MCF 10A (cell line): ENCODE measurements around the gene EFCAB10. TPM values are rescaled to one million over a fixed set of nuclear protein-coding genes. Genes with fewer than 3 reads are reported as not detected.

Experiments
- BruUV-seq: library from RNA; stranded (reverse); fragments of 400-500 nt; replicated peaks from 2 replicates; lab custom pipeline; 2021; lab: Mats Ljungman, UMichigan
- CTCF ChIA-PET: fragments of 300-600 bp; sonication (Branson Sonifier 250); formaldehyde crosslinking; extraction: SDS; loops from one replicate; lab custom pipeline; 2021; ENCODE audit warnings: antibody characterized with exemption, inconsistent platforms; lab: Yijun Ruan, JAX
- POLR2A ChIA-PET: fragments of 300-600, 350-650 bp; sonication (Branson Sonifier 250); formaldehyde crosslinking; extraction: SDS; loops from one replicate; lab custom pipeline; 2020; ENCODE audit warnings: antibody characterized with exemption, inconsistent platforms; lab: Yijun Ruan, JAX
- DNase-seq: peaks from one replicate; pipeline ENCODE4 v3.0.0-alpha.2; 2018; ENCODE audit not compliant: unreplicated experiment
- H3K27ac Mint-ChIP-seq: one replicate; pipeline ENCODE4 v1.8.0; 2022; ENCODE audit warnings: mild to moderate bottlenecking, low read depth, mixed read lengths; ENCODE audit not compliant: unreplicated experiment
- H3K27me3 Mint-ChIP-seq: one replicate; pipeline ENCODE4 v1.8.0; 2022; ENCODE audit warnings: mixed read lengths; ENCODE audit not compliant: insufficient read depth, unreplicated experiment
- H3K36me3 Mint-ChIP-seq: one replicate; pipeline ENCODE4 v1.8.0; 2022; ENCODE audit warnings: mild to moderate bottlenecking, moderate library complexity, mixed read lengths; ENCODE audit not compliant: insufficient read depth, unreplicated experiment
- H3K4me1 Mint-ChIP-seq: one replicate; pipeline ENCODE4 v1.8.0; 2022; ENCODE audit warnings: mixed read lengths; ENCODE audit not compliant: insufficient read depth, unreplicated experiment
- H3K4me3 Mint-ChIP-seq: one replicate; pipeline ENCODE4 v1.8.0; 2022; ENCODE audit warnings: mild to moderate bottlenecking, moderate library complexity, mixed read lengths; ENCODE audit not compliant: unreplicated experiment
- H3K9me3 Mint-ChIP-seq: one replicate; pipeline ENCODE4 v1.8.0; 2022; ENCODE audit warnings: mixed read lengths; ENCODE audit not compliant: unreplicated experiment
- intact Hi-C: fragments of 100-400 bp; cut with micrococcal nuclease; formaldehyde crosslinking; loops from 2 replicates; pipeline ENCODE4 v1.14.1; 2022
- total RNA-seq: library from RNA; stranded (reverse); gene quantifications from 2 replicates; pipeline ENCODE4 v1.2.3, GENCODE V29; 2022
- TF ChIP-seq, protein P1 (sequence below): fragments of 200-600 bp; IDR thresholded peaks from one replicate; pipeline ENCODE4 v1.8.0; 2022; ENCODE audit warnings: antibody characterized with exemption, mild to moderate bottlenecking; ENCODE audit not compliant: unreplicated experiment

Gene EFCAB10
- total RNA-seq, 1 experiment from 2014 or later: not detected

DNA sequence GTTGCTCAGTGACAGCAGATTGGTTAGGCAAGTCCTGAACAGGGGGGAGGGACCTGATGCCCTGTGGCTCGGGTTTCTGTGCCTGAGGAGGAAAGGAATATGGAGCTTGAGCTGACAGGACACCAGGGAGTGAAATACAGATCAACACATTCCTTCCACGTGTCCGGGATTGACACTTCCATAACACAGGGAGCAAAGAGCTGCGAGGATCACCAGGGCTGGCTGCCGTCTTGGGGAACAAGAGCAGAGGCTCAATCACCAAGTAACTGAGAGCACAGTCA lies 36.7 kb upstream of the EFCAB10 start:
- Mint-ChIP-seq H3K36me3 (peaks cover 16% of the 10 kb centered on the region), H3K27me3 (no peaks in the 10 kb centered on the region), H3K9me3 (no peaks in the 10 kb centered on the region), H3K4me1 (no peaks in the 10 kb centered on the region), H3K27ac (no peak overlapping the region), H3K4me3 (no peak overlapping the region)
- no peak for DNase-seq
- TF ChIP-seq, protein P1, sequence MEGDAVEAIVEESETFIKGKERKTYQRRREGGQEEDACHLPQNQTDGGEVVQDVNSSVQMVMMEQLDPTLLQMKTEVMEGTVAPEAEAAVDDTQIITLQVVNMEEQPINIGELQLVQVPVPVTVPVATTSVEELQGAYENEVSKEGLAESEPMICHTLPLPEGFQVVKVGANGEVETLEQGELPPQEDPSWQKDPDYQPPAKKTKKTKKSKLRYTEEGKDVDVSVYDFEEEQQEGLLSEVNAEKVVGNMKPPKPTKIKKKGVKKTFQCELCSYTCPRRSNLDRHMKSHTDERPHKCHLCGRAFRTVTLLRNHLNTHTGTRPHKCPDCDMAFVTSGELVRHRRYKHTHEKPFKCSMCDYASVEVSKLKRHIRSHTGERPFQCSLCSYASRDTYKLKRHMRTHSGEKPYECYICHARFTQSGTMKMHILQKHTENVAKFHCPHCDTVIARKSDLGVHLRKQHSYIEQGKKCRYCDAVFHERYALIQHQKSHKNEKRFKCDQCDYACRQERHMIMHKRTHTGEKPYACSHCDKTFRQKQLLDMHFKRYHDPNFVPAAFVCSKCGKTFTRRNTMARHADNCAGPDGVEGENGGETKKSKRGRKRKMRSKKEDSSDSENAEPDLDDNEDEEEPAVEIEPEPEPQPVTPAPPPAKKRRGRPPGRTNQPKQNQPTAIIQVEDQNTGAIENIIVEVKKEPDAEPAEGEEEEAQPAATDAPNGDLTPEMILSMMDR: no peak
- intact Hi-C loops: no loop called here
- CTCF ChIA-PET: interaction anchor here (0.6 kb wide), 2 partner anchors 423 to 1389 kb away, joined by 3 to 5 read pairs; no protein-coding TSS in a partner anchor
- BruUV-seq: no TSS peak
- POLR2A ChIA-PET: no interaction called here

DNA sequence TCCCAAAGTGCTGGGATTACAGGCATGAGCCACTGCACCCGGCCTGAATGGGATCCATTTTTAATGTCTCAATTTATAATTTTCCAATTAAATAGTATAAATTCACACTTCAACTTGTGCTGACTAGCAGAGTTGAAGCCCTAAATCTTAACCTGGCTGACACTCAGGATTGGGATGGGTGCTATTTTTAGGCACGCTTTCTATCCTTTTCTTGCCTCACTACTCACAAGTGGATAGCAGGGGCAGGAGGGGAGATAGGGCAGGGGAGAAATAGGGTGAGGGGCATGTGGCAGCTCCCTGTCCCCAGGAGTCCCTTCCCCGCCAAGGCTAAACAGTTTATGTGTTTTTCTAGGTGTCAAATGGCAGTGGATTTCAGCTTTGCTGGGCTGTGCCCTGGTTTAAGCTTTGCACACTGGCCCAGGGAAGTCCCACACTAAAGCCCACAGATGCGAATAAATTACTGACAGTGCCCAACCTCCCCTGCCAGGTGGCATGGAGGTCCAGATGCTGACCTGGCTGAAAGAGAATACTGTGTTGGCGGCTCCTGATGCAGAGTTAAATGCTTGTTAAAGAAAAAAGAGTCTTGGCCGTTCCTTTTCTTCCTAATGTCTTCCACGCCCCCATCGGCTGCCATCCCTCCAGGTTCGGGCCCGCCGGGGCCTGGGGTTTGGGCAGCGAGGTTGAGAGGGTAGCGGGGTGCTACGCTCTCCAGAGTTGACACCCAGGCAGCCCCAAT lies 36.2 kb upstream of the EFCAB10 start:
- intact Hi-C loops: no loop called here
- Mint-ChIP-seq H3K9me3 (no peaks in the 10 kb centered on the region), H3K27ac (no peak overlapping the region), H3K4me3 (no peak overlapping the region), H3K36me3 (peaks cover 19% of the 10 kb centered on the region), H3K27me3 (no peaks in the 10 kb centered on the region), H3K4me1 (no peaks in the 10 kb centered on the region)
- TF ChIP-seq, protein P1: no peak
- ChIA-PET CTCF (no interaction called here), POLR2A (no interaction called here)
- BruUV-seq: no TSS peak
- no peak for DNase-seq

DNA sequence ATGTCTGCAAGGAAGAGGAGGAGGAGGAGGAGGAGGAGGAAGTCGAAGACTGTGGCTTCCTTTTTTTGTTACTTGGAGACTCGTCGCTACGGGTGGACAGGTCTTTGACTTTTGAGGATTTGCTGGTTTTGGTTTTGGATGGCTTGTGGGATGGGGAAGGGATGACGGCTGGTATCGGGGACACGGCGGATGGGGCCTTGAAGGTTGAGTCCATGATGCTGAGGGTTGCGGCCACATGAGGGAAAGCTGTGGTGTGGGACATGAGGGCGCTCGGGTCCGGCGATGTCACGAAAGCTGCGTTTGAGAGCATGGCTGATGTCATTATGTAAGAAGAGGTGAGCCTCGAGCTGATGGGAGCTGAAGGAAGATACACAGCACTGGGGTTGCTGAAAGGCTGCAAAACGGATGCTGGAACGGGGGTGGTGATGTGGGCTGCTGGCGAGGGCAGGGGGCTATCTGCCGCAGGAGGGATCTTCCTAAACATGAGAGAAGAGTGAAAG lies 33.1 kb upstream of the EFCAB10 start:
- TF ChIP-seq, protein P1: no peak
- Mint-ChIP-seq H3K36me3 (peaks cover 14% of the 10 kb centered on the region), H3K4me1 (no peaks in the 10 kb centered on the region), H3K4me3 (no peak overlapping the region), H3K9me3 (no peaks in the 10 kb centered on the region), H3K27me3 (no peaks in the 10 kb centered on the region), H3K27ac (no peak overlapping the region)
- BruUV-seq: no TSS peak
- DNase-seq: no peak
- ChIA-PET POLR2A (interaction anchor here (0.7 kb wide), 1 partner anchor 14 kb away, joined by 3 read pairs; no protein-coding TSS in a partner anchor), CTCF (no interaction called here)
- intact Hi-C loops: no loop called here

DNA sequence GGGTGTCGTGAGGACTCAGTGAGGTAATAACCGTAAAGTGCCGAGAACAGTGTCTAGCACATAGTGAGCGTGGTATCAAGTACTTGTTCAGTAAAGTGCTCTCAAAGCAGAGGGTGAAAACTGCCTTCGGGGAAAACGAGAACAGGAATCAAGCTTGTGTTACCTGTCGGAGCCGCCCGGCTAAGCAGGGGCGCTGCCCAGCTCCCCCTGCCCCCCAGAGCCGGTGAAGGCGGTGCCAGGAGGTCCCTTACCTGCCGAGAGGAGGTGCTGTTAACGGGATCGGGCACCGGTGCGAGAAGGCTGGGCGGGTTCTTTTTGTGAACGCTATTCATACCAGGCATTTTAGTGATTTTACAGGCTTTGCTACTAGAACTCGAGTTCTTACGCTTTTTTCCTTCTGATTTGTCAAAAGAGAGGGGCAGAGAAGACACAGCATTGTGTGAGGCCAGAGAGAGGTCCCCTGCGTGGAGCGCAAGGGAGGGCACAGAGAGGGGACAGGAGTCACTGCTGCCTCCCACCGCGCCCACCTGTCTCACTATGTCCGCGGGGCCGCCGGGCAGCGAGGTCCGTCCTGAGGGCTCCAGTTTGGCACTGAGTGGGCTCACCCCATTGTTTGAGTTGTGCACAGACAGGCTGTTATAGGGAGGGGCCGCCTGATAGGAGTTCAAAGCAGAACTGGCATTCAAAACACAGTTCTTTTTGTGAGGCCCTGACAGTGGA lies 32.5 kb upstream of the EFCAB10 start:
- POLR2A ChIA-PET: interaction anchor here (0.6 kb wide), 1 partner anchor 509 kb away, joined by 3 read pairs; no protein-coding TSS in a partner anchor
- H3K4me1 Mint-ChIP-seq: no peaks in the 10 kb centered on the region
- peaks cover 14% of the 10 kb centered on the region for H3K36me3 Mint-ChIP-seq
- H3K27me3 Mint-ChIP-seq: no peaks in the 10 kb centered on the region
- DNase-seq: no peak
- TF ChIP-seq, protein P1: no peak
- intact Hi-C loops: no loop called here
- no peaks in the 10 kb centered on the region for H3K9me3 Mint-ChIP-seq
- BruUV-seq: no TSS peak
- H3K27ac Mint-ChIP-seq: no peak overlapping the region
- CTCF ChIA-PET: no interaction called here
- H3K4me3 Mint-ChIP-seq: no peak overlapping the region
